AG09309 (cell line): ENCODE data around the gene BRD8.
A peak's percentile ranks its signal among the peaks of the same experiment; 100 is the strongest.
"Not testable (repeated sequence)": the region's sequence is repeated elsewhere in the genome, so short reads cannot be mapped to it uniquely, and the experiment has no call there.

Experiments used
- DNase-seq: peaks from one replicate; pipeline ENCODE4 v3.0.0-alpha.2; 2010; ENCODE audit warnings: low read depth
- H3K4me3 ChIP-seq: 2 replicates; pipeline ENCODE4 v1.5.1; 2011; ENCODE audit warnings: mild to moderate bottlenecking, low read depth, low read length, moderate library complexity; ENCODE audit not compliant: control insufficient read depth
- CTCF ChIP-seq: IDR thresholded peaks from 2 replicates; pipeline ENCODE4 v1.5.1; 2011; ENCODE audit warnings: mild to moderate bottlenecking, low read depth, low read length, inconsistent platforms; ENCODE audit not compliant: insufficient read depth, control insufficient read depth; ENCODE audit errors: missing control alignments

The BRD8 gene

DNA sequence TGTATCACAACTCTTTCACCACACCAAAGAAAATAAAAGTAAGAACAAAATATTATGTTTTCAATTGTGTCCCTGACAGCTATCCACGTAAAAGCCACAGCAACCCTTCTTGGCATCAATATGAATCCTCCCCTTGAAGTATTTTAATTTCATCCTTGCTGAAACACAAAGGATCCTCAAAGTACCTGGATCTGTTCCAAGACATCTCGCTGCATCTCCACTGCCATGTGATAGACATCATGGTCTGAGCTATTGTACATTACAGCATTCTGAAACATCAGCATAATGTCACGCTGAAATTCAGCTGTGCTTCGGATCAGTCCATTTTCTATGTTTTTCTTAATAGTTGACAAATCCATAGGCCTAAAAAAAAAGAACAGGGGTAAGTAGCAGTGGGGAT is 17.7 kb downstream of the BRD8 start:
- no peak overlapping the region for H3K4me3 ChIP-seq
- no peak for TF ChIP-seq CTCF
- no peak for DNase-seq

GRCh38 chr5:138159666-138160065 is 18.8 kb downstream of the BRD8 start:
- no peak overlapping the region for H3K4me3 ChIP-seq
- TF ChIP-seq CTCF = no peak
- no peak for DNase-seq

- no peak for DNase-seq
- no peak overlapping the region for H3K4me3 ChIP-seq
- no peak for TF ChIP-seq CTCF
These were observed 20.8 kb downstream of the BRD8 start for GRCh38 chr5:138157626-138158025.

DNA sequence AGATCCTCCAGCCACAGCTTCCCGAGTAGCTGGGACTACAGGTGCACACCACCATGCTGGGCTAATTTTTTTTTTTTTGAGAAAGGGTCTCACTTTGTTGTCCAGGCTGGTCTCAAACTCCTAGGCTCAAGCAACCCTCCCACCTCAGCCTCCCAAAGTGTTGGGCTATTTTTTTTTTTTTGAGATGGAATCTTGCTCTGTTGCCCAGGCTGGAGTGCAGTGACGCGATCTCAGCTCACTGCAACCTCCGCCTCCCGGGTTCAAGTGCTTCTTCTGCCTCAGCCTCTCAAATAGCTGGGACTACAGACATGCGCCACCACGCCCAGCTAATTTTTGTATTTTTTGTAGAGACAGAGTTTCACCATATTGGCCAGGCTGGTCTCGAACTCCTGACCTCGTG is 22.5 kb downstream of the BRD8 start:
- not testable (repeated sequence) for DNase-seq, H3K4me3 ChIP-seq

DNA sequence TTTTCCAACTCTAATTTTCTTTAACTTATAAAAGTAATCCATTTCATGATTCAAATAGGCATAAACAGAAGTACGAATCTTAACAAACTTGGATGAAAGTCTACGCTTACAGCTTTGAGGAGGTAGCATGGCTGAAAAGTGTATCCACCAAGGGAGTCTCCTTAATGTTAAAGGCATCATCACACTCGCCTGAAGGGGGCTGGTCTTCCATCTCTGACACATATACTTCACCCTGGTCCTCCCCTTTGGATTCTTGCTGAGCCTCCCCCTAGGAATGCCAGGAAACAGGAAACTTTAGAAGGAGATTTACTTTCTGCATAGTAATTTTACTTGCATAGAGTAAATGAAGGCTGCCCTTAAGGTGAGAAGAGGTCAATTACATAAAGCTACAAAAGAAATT is 28.9 kb downstream of the BRD8 start:
- H3K4me3 ChIP-seq = no peak overlapping the region
- no peak for DNase-seq
- no peak for TF ChIP-seq CTCF

GRCh38 chr5:138148811-138149210 is 29.6 kb downstream of the BRD8 start:
- peak; percentile 13 for DNase-seq
- no peak for TF ChIP-seq CTCF

GRCh38 chr5:138143578-138143977 is 34.9 kb downstream of the BRD8 start:
- not testable (repeated sequence) for H3K4me3 ChIP-seq, DNase-seq

More at GRCh38 chr5:138148811-138149210, 29.6 kb downstream of the BRD8 start:
- H3K4me3 ChIP-seq = no peak overlapping the region

DNA sequence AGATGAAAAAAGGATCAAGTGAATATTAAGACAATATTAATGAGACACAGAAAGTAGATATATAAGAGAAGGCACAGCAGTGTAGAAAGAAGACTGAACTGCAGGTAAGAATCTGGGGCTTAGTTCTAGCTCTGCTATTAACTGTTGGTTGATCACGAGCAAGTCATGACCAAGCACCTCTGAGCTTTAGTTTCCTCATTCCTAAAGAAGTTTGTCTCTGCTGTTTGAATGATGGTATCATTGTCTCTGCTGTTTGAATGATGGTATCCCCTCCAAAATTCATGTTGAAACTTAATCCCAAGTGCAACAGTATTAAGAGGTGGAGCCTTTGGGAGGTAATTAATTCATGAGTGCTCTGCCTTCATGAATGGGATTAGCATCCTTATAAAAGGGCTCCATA is 36.7 kb downstream of the BRD8 start:
- TF ChIP-seq CTCF = no peak
- H3K4me3 ChIP-seq = no peak overlapping the region
- DNase-seq = no peak
